Stimulated activated CD4-positive, alpha-beta T cell treated with anti-CD3 and anti-CD28 coated beads, Interleukin-4, amount 100 ng/mL, for 4 hours (primary cell): ENCODE measurements around the gene COL8A1.

Experiments used
- DNase-seq, 2 experiments: peaks; one replicate each; pipeline ENCODE4 v3.0.0-alpha.2; 2020

COL8A1 gene

DNA sequence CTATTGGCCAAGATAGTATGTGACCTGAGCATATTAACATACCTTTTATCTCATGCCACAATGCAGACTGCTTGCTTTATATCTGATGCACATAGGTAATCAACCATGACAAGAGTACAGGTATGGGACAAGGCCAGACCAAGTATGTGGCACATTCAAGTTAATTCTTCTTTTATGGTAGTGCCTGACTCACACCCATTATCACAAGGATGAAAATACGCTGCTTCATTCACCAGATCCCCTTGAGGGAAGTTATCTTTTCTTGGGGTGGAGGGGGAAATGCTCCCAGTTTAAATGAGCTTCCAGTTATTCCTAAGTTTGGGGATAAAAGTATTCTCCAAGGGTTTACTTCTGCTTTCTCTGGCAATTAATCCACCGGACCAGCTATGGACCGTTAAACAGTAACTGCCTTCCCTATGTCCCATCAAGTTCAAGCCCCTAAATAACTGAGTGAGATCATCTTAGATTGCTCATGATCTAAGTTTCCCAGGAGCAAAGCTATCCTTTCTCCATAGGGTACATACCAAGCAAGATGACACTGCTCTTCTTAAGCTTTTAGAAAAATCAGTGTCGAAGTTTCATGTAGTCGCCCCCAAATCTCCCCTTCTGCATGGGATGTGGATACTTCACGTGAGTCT, 1.9 kb downstream of the COL8A1 start:
- no peak for DNase-seq

DNA sequence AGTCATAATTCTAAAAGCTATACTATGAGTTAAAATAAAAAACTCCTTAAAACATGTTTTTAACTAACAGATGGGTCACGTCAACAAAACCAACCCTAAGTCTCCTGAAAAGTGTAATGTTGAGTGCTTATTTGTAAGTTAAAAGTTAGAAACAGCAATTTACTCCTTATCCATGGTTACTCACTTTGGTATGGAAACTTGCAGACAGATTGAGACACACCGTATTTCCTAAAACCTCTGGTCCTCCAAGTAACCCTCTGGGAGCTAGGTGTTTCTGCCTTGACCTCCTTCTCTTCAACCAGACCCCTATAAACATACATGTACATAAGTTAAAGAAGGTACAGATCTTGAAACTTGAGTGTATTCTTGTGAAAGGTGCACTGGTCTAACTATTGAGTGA, 3.1 kb downstream of the COL8A1 start:
- no peak for DNase-seq

- no peak for DNase-seq
These were observed 3.6 kb downstream of the COL8A1 start for GRCh38 chr3:99641982-99642381.

DNA sequence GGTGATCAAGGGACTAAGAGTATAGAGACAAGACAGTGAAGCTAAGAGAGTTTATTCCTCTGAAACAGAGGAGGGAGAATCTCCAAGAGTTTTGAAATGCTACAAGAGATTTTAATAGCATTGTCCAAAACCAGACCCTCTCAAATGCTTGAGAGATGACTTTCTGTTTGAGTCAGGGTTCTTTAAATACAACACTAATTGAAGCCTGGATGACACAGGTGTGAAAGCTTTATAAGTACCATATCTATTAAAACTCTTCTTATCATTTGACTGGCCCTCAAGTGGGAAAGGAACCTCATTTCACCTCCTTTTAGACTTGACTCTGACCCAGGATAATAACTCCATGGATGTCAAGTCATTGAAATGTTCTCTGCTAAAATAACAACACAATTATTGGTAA, 5.6 kb downstream of the COL8A1 start:
- DNase-seq: no peak

- DNase-seq: no peak
These were observed 6.4 kb downstream of the COL8A1 start for GRCh38 chr3:99644746-99645145.

DNA sequence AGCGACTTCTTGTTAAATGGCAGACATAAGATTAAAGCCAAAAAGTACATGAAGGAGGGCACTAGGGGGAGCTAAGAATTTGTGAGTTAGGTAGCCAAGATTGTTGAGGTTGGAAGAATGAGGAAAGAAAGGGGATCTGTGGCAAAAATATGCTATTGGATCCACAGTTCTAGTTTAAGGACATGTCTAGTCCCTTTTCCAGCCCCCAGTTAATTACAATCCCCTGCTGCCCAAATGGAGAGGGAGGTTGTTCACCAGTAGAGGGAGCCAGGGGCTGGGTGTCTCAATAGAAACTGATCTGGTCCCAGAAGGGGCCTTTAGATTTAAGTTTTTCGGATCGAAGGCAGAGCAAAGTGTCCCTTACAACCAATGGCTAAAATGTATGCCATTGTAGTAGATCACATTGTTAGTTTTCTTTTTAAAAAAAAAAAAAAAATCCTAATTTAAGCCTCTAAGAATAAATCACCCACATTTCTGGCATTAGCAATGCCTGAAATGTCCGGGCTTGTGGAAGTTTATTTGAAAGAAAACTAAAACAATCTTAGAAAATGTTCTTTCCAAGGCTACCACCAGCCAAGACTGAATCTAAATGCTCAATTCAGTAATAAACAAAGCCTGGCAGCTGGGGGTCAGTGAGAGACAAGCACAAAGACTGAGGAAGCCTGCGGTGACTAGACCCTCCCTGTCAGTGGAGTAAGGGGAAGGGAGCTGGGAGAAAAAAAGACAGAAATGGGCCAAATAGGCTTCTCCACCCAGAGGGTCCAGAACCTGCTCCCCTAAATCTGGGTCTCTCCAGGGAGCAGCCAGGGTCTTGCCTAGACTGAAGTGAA, 7.1 kb downstream of the COL8A1 start:
- DNase-seq: no peak

DNA sequence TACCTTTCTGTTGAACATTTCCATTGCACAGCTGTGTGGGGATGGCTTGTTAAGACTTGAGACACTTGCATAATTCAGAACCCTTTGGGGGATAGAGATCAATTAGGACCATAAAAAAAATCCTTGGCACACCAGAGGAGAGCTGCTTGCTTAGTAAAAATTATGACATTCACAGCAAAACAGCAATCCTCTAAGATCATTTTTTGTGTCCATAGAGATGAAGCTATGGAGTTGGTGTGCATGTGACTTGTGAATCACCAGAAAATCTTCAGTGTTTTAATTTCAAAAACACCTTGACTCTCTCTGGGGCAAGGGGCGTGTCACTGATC, 7.7 kb downstream of the COL8A1 start:
- DNase-seq: no peak

GRCh38 chr3:99647081-99647480, 8.7 kb downstream of the COL8A1 start:
- no peak for DNase-seq

DNA sequence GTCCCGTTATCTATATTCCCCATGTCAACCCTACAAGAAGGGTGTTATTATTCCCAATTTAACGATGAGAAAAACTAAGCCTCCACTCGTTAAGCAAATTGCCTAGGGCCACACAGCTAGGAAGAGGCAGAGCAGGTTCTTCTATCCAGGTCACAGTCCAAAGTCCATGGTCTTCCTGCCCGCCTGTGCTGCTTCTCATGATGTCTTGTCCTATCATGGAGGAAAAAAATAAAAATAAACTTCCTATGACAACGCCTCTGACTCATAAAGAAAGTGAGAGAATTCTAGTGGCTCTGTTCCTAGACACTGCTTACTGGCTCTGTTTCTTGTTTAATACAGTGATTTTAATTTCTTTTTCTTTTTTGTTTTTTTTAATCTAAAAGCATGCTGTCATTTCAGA, 9.7 kb downstream of the COL8A1 start:
- no peak for DNase-seq

DNA sequence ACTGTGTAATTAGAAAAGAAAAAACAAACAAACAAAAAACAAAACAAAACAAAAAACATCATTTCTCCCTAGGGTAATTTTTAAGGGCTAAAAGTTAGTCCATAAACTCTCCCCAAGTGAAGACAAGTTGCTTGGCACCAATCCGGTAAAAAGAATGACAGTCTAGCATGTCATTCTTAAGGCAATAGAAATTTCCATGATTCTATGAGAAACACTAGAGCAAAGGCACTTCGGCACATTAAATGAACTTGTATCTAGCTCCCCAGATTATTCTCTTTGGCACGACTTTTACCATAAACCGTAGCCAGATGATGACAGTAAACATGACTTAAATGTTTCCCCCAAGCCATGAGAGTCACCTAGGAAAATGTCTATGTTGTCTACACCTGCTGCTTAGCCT, 10.1 kb downstream of the COL8A1 start:
- no peak for DNase-seq

DNA sequence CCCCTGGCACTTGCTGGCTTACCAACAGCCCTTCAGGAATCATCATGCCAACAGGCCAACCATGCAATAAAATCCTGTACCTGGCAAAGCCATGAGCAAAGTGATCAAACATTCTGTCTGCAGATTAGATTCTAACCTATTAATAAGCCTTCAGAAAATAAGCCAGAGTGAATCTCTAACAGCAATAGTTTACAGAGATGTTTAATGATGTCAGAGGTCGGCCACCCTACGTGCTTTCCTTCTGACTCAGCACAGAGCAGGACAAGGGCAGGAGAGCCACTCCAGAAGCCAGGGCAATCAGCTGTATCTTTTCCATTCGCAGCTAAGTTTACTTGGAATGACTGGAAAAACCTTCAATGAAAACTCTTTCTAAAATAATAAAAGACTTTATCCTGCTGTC, 13.1 kb downstream of the COL8A1 start:
- DNase-seq: no peak

DNA sequence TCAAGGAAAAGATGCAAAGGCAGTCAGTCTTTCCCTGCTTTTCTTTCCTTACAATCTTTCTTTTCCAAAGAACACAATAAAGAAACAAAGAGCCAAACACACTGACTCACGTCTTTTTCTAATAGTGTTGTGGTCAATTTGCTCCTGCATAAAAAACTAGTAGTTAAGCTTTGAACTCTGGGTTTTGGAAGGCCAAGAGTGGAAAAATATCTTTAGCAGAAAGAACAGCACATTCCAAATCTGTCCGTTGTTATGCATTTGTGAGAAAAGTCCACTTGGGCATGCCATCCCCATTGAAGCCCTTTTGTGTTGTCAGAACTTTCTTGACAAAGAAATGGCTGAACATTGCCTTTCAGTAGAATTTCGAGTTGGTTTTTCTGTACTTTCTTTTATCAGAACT, 18.2 kb downstream of the COL8A1 start:
- no peak for DNase-seq

DNA sequence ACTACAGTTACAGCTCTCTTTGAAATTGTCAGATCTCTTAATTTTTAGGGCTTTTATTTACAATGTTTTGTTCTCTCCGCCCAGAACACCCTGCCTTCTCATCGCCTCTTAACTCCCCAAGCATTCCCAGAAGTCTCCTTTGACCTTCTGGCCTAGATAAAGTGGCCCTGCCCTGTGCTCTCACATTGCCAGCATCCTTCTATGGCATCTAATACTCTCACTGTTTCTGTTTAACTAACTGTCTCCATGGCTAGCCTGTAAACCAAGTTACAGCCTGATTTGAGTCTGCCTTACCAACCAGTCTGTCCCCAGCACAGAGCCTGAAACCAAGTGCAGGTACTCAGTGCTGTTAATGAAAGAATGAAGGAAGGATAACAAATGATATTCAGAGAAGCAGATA, 19.9 kb downstream of the COL8A1 start:
- no peak for DNase-seq

DNA sequence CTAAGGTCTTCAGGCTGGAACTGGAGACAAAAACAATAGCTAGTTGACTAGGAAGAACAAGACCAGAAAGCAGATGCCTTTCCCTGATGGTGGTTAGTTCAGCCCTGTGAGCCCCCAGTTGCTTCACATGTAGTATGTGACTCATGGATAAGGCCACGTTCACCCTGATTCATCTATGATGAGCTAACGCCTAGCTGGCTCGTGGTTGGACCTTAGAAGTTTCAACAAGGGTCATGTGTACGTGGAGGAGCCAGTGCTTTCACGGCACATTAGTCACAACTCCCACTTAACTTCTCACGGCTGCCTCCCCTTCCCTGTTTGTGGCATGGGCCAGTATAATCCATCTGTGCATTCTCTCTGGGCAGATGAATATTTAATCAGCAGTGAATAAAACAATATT, 20.6 kb downstream of the COL8A1 start:
- DNase-seq: no peak

DNA sequence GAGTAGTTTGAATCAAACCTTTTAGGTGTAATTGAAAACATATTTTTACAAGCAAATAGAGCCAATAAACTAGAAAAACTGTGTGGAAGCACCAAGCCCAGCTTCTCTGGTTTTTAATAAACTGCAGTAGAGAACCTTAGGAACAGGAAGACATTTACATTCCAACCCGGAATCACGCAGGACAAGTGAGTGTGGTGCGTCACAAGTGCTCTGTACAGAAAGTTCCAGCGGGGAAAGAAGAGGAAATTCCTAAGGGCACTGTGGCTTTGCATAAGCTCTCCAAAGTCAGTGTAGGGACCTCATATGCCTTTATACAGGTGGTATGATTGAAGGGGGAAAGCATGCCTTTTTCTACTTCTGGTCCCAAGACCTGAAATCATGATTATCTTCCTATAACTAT, 21.6 kb downstream of the COL8A1 start:
- DNase-seq: no peak

- no peak for DNase-seq
These were observed 24.6 kb downstream of the COL8A1 start for GRCh38 chr3:99662838-99663570.

- no peak for DNase-seq
These were observed 25.6 kb downstream of the COL8A1 start for GRCh38 chr3:99663977-99664376.

DNA sequence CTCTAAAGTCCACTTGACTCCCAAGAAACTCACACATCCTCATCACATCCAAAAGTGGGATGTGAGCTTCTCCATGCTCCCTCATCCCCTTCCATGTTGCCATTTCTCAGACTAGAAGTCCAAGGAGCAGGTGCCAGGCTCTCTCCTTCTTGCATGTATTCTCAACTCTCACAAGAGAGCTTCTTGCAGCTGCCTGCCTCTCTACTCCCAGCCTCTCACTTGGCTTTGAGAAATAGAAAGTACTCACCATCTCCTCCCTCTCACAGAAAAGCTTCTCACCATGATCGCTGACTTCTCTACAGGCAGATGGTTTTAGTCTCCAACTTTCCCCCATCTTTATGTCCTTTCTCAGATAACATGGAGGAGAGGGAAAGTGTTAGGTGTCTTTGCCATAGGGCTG, 26.6 kb downstream of the COL8A1 start:
- no peak for DNase-seq

DNA sequence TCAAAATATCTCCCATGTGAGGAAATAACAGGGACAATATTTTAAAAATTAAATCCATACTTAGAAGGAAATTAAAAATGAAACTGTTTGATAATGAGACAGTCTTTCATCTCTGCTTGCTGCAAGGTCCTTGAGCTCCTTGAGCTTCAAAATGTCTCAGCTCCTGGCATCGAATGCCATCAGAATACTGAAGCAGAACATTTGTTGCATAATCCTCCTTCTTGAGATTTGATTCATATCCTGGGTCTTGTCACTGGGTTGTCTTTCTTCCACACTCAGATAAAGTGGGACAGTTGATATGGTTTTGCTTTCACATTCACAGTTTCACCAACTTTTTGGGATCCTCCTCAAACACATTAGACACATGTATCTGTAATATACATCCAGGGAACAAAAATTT, 27.8 kb downstream of the COL8A1 start:
- no peak for DNase-seq

DNA sequence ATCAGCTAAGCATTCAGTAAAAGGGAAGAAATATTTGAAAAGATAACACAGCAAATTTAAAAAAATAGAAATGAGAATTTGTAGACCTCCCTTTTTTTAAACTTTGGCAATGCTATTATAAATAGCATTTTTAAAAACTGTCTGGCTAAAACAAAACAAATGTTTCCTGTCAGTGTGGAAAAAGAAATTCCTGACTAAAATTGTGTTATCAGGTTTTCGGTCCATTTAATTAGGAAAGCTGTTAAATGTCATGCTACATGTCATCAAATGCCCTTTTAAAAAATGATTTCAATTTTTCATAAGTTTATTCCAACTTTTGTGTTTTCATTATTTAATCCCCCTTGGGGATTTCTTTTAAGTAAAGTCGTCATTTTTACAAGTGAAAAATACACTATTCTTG, 29.6 kb downstream of the COL8A1 start:
- no peak for DNase-seq

DNA sequence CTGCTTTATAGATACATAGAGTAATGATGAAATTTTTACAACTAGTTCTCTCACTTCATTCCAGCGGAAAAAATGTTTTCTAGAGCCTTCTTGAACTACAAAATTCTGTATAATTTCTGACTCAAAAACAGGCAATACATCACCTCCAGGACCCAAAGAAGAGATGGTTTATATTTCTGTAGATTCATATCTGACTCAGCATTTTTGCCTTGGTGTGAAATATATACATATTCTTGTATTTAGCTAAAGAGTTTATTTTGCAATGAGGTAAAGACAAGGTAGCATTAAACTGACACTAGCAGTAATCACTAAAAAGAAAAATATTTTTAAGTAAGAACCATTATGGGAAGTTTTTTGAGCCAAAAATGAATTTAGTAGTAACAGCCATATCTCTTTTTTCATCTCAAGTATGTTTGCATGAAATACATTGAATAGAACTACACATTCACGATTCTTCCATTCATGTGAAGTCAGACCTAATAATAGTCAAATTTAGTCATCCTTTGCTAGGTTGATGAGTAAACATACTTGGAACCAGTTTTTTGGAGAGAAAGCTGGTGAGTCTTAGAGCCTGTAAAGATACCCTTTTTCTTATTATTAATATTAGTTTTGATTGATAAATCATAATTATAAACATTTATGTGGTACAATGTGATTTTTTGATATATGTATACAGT, 31.6 kb downstream of the COL8A1 start:
- no peak for DNase-seq

- DNase-seq: no peak
These were observed 32.2 kb downstream of the COL8A1 start for GRCh38 chr3:99670556-99670950.

GRCh38 chr3:99674086-99674789, 35.8 kb downstream of the COL8A1 start:
- no peak for DNase-seq
